B cell (primary cell): Measurements from ENCODE around the gene PKNOX1.
"Not testable (repeated sequence)": the region's sequence is repeated elsewhere in the genome, so short reads cannot be mapped to it uniquely, and the experiment has no call there.

ENCODE experiments used
- EZH2 ChIP-seq: IDR thresholded peaks from 2 replicates; pipeline ENCODE4 v1.6.1; 2012; ENCODE audit warnings: borderline replicate concordance, low read depth, mild to moderate bottlenecking, moderate library complexity, low read length; ENCODE audit not compliant: insufficient read depth, poor library complexity, severe bottlenecking
- TF ChIP-seq, protein P1 (sequence below): fragments of 200-600 bp; IDR thresholded peaks from one replicate; pipeline ENCODE4 v1.8.0; 2022; ENCODE audit warnings: antibody characterized with exemption, mild to moderate bottlenecking

DNA sequence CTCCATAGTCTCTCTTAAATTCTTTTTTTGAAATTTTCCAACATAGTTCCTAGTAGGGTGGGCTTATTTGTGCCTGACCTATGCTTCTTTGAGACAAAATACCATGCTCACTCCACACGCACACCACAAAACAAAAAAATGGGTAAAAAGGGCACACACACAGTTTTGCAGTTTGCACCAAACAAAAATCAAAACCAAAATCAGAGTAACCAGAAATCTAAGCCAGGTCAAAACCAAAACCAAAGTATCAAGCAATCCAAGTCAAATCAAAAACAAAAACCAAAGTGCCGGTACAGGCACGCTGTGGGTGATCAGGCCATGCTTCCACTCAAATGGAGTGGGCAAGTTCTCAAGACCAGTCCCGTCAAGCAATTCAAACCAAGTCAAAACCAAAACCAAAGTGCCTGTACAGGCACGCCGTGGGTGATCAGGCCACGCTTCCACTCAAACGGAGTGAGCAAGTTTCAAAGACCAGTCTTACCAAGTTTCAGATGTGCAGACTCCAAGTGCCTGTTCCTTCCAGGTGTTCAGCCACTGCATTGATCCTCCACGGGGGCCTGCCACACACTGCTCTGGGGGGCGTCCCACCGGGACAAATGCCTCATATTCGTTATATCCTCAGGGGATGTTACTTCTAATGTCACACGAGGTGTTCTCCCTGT lies 25.1 kb upstream of the PKNOX1 start:
- TF ChIP-seq EZH2, result not testable (repeated sequence)
- TF ChIP-seq, protein P1, sequence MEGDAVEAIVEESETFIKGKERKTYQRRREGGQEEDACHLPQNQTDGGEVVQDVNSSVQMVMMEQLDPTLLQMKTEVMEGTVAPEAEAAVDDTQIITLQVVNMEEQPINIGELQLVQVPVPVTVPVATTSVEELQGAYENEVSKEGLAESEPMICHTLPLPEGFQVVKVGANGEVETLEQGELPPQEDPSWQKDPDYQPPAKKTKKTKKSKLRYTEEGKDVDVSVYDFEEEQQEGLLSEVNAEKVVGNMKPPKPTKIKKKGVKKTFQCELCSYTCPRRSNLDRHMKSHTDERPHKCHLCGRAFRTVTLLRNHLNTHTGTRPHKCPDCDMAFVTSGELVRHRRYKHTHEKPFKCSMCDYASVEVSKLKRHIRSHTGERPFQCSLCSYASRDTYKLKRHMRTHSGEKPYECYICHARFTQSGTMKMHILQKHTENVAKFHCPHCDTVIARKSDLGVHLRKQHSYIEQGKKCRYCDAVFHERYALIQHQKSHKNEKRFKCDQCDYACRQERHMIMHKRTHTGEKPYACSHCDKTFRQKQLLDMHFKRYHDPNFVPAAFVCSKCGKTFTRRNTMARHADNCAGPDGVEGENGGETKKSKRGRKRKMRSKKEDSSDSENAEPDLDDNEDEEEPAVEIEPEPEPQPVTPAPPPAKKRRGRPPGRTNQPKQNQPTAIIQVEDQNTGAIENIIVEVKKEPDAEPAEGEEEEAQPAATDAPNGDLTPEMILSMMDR, result not testable (repeated sequence)
